Neural cell (in vitro differentiated cells): ENCODE measurements around the gene TSPAN32. TPM values are rescaled to one million over a fixed set of nuclear protein-coding genes. Genes with fewer than 3 reads are reported as not detected.

Source experiments
- H2AFZ ChIP-seq: fragments of 200-600, 300-800 bp; sonication (generic), shearing (Covaris generic); 2 replicates; pipeline ENCODE4 v1.6.0; 2014; ENCODE audit warnings: low read depth, mild to moderate bottlenecking, antibody characterized with exemption, low read length, moderate library complexity
- H3F3A ChIP-seq: fragments of 200-600 bp; shearing (Covaris generic); 2 replicates; pipeline ENCODE4 v1.6.1; 2016; ENCODE audit warnings: mild to moderate bottlenecking, moderate library complexity, mixed read lengths, antibody characterized with exemption, low read length; ENCODE audit not compliant: insufficient read depth, poor library complexity, severe bottlenecking
- H3K27ac ChIP-seq: fragments of 200-600, 300-800 bp; sonication (generic), shearing (Covaris generic); 2 replicates; pipeline ENCODE4 v1.5.1; 2014; ENCODE audit warnings: mild to moderate bottlenecking, low read length, moderate library complexity
- H3K27me3 ChIP-seq: fragments of 300-800, 200-600 bp; sonication (generic), shearing (Covaris generic); 2 replicates; pipeline ENCODE4 v1.6.0; 2014; ENCODE audit warnings: mild to moderate bottlenecking, low read depth, low read length, moderate library complexity; ENCODE audit not compliant: insufficient read depth
- H3K36me3 ChIP-seq: fragments of 300-800, 200-600 bp; sonication (generic), shearing (Covaris generic); 2 replicates; pipeline ENCODE4 v1.5.1; 2014; ENCODE audit warnings: mild to moderate bottlenecking, antibody characterized with exemption, low read length, moderate library complexity; ENCODE audit not compliant: insufficient read depth
- H3K4me2 ChIP-seq: fragments of 300-800, 200-600 bp; sonication (generic), shearing (Covaris generic); 2 replicates; pipeline ENCODE4 v1.6.0; 2014; ENCODE audit warnings: mild to moderate bottlenecking, low read length
- H3K4me3 ChIP-seq: fragments of 300-800, 200-600 bp; sonication (generic), shearing (Covaris generic); 2 replicates; pipeline ENCODE4 v1.5.1; 2014; ENCODE audit warnings: mild to moderate bottlenecking, low read length, moderate library complexity
- H3K79me2 ChIP-seq: fragments of 200-600 bp; shearing (Covaris generic); replicated peaks from 2 replicates; pipeline ENCODE4 v1.6.0; 2014; ENCODE audit warnings: mild to moderate bottlenecking, low read length, moderate library complexity; ENCODE audit not compliant: insufficient read depth
- H3K9ac ChIP-seq: fragments of 300-800, 200-600 bp; sonication (generic), shearing (Covaris generic); 2 replicates; pipeline ENCODE4 v1.6.1; 2016; ENCODE audit warnings: mild to moderate bottlenecking, low read length, mixed read lengths
- H3K9me2 ChIP-seq: fragments of 200-600 bp; shearing (Covaris generic); 2 replicates; pipeline ENCODE4 v1.6.1; 2016; ENCODE audit warnings: mild to moderate bottlenecking, low read length, mixed read lengths; ENCODE audit not compliant: insufficient read depth
- H3K9me3 ChIP-seq: fragments of 200-600, 300-800 bp; sonication (generic), shearing (Covaris generic); 2 replicates; pipeline ENCODE4 v1.6.1; 2016; ENCODE audit warnings: mild to moderate bottlenecking, mixed run types, low read length, moderate library complexity, mixed read lengths
- H4K20me1 ChIP-seq: fragments of 200-600 bp; shearing (Covaris generic); 2 replicates; pipeline ENCODE4 v1.6.1; 2016; ENCODE audit warnings: mild to moderate bottlenecking, mixed run types; ENCODE audit not compliant: insufficient read depth
- EP300 ChIP-seq: fragments of 450-650 bp; conservative IDR thresholded peaks from 2 replicates; pipeline ENCODE4 v1.6.1; 2014; ENCODE audit warnings: antibody characterized with exemption, mild to moderate bottlenecking, moderate library complexity; ENCODE audit not compliant: poor library complexity, severe bottlenecking
- EZH2 ChIP-seq: fragments of 200-600, 300-800 bp; shearing (Covaris generic), sonication (generic); IDR thresholded peaks from 2 replicates; pipeline ENCODE4 v1.6.1; 2014; ENCODE audit warnings: antibody characterized with exemption, low read length, borderline replicate concordance, mild to moderate bottlenecking; ENCODE audit not compliant: insufficient read depth, poor library complexity, severe bottlenecking
- MXI1 ChIP-seq: fragments of 450-650 bp; conservative IDR thresholded peaks from 2 replicates; pipeline ENCODE4 v1.6.1; 2014; ENCODE audit warnings: antibody characterized with exemption, mild to moderate bottlenecking; ENCODE audit not compliant: poor library complexity, severe bottlenecking
- POLR2AphosphoS5 ChIP-seq: IDR thresholded peaks from 2 replicates; pipeline ENCODE4 v1.6.1; 2012
- RAD21 ChIP-seq: fragments of 450-650 bp; conservative IDR thresholded peaks from 2 replicates; pipeline ENCODE4 v1.6.1; 2014; ENCODE audit warnings: antibody characterized with exemption, mild to moderate bottlenecking, moderate library complexity
- REST ChIP-seq: IDR thresholded peaks from 2 replicates; pipeline ENCODE4 v1.6.1; 2012; ENCODE audit warnings: borderline replicate concordance
- SMC3 ChIP-seq: fragments of 450-650 bp; conservative IDR thresholded peaks from 2 replicates; pipeline ENCODE4 v1.6.1; 2014; ENCODE audit warnings: antibody characterized with exemption, mild to moderate bottlenecking, moderate library complexity; ENCODE audit not compliant: poor library complexity
- TAF1 ChIP-seq: IDR thresholded peaks from 2 replicates; pipeline ENCODE4 v1.6.1; 2012; ENCODE audit warnings: low read depth
- polyA plus RNA-seq: library from polyadenylated mRNA; depleted of rRNA; stranded (reverse); fragments of >200 nt; gene quantifications from 2 replicates; pipeline ENCODE4 v1.2.3, GENCODE V29; 2014
- TF ChIP-seq, protein P1 (sequence below): fragments of 450-650 bp; IDR thresholded peaks from 2 replicates; pipeline ENCODE4 v1.5.1; 2014; ENCODE audit warnings: antibody characterized with exemption, mild to moderate bottlenecking, moderate library complexity; ENCODE audit not compliant: poor library complexity, severe bottlenecking

TSPAN32 gene
- polyA plus RNA-seq, 1 donor from 2014 or later, result not detected

DNA sequence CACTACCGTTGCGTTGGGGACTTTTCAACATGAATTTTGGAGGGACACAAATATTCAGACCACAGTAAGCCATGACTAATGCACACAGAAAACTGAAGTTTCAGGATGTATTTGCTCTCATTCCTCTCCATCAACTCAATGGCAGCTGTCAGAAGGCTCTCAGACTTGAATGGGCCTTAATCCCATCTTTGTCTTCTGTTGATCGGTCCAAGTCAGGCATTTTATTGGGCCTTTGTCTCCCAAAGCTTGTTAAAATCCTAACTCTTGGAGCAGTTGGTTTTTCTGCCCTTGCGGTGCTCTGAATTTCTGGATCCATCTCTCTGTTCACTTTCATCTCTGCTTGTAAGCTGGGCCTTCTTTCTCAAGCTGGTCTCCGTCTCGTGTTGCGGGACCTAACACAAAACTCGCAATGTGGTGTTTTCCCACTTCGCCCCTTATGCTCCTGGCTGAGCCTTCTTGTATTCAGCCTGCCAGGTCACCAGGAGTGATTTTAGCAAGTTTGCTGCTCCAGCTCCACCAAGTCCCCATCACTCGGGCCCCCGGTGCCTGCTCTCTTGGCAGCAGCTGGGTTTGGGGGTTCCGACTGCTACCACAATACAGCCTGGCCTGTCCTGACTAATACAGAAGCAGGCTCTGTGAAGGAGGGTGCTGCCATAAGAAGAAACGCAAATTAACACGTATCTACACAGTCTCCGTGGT, 27.0 kb downstream of the TSPAN32 start:
- no peaks in the 10 kb centered on the region for H3K9me3 ChIP-seq
- no peak for TF ChIP-seq TAF1
- TF ChIP-seq EZH2, result no peak
- no peak for TF ChIP-seq POLR2AphosphoS5
- no peak for TF ChIP-seq SMC3
- TF ChIP-seq MXI1, result no peak
- no peak overlapping the region for H3K9ac ChIP-seq
- H3K27ac ChIP-seq, result no peak overlapping the region
- no peaks in the 10 kb centered on the region for H4K20me1 ChIP-seq
- H3K4me3 ChIP-seq, result no peak overlapping the region
- H3F3A ChIP-seq, result no peaks in the 10 kb centered on the region
- no peak overlapping the region for H2AFZ ChIP-seq
- H3K79me2 ChIP-seq, result no peaks in the 10 kb centered on the region
- H3K9me2 ChIP-seq, result no peaks in the 10 kb centered on the region
- H3K4me2 ChIP-seq, result no peak overlapping the region
- no peaks in the 10 kb centered on the region for H3K36me3 ChIP-seq
- H3K27me3 ChIP-seq, result no peaks in the 10 kb centered on the region

GRCh38 chr11:2329551-2329950, 27.7 kb downstream of the TSPAN32 start:
- H3F3A ChIP-seq, result no peaks in the 10 kb centered on the region
- no peaks in the 10 kb centered on the region for H4K20me1 ChIP-seq
- TF ChIP-seq RAD21 (no peak), SMC3 (no peak), TAF1 (no peak), POLR2AphosphoS5 (no peak), REST (no peak), EP300 (no peak), MXI1 (no peak), EZH2 (no peak)
- TF ChIP-seq, protein P1, sequence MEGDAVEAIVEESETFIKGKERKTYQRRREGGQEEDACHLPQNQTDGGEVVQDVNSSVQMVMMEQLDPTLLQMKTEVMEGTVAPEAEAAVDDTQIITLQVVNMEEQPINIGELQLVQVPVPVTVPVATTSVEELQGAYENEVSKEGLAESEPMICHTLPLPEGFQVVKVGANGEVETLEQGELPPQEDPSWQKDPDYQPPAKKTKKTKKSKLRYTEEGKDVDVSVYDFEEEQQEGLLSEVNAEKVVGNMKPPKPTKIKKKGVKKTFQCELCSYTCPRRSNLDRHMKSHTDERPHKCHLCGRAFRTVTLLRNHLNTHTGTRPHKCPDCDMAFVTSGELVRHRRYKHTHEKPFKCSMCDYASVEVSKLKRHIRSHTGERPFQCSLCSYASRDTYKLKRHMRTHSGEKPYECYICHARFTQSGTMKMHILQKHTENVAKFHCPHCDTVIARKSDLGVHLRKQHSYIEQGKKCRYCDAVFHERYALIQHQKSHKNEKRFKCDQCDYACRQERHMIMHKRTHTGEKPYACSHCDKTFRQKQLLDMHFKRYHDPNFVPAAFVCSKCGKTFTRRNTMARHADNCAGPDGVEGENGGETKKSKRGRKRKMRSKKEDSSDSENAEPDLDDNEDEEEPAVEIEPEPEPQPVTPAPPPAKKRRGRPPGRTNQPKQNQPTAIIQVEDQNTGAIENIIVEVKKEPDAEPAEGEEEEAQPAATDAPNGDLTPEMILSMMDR, result no peak
- H3K79me2 ChIP-seq, result no peaks in the 10 kb centered on the region
- H3K36me3 ChIP-seq, result no peaks in the 10 kb centered on the region
- H3K27ac ChIP-seq, result no peak overlapping the region
- no peaks in the 10 kb centered on the region for H3K27me3 ChIP-seq
- H3K9ac ChIP-seq, result no peak overlapping the region
- H2AFZ ChIP-seq, result no peak overlapping the region
- H3K4me2 ChIP-seq, result no peak overlapping the region
- H3K9me3 ChIP-seq, result no peaks in the 10 kb centered on the region
- no peak overlapping the region for H3K4me3 ChIP-seq
- no peaks in the 10 kb centered on the region for H3K9me2 ChIP-seq
